Stimulated activated CD4-positive, alpha-beta T cell treated with anti-CD3 and anti-CD28 coated beads, Interleukin-4, amount 100 ng/mL, for 1 hour (primary cell): ENCODE measurements around the gene CFP.
A peak's percentile ranks its signal among the peaks of the same experiment; 100 is the strongest.

Experiments used
- DNase-seq: peaks from one replicate; pipeline ENCODE4 v3.0.0-alpha.2; 2020

Gene CFP

DNA sequence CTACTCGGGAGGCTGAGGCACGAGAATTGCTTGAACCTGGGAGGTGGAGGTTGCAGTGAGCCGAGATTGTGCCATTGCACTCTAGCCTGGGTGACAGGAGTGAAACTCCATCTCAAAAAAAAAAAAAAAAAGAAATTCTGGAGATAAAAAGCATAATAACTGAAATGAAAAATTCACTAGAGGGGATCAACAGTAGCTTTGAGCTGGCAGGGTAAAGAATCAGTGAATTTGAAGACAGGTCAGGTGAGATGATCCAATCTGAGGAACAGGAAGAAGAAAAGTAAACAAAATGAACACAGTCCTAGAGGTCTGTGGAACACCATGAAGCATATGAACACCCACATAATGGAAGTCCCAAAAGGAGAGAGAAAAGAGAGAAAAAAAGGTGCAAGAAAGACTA is 32.5 kb downstream of the CFP start:
- DNase-seq = no peak

DNA sequence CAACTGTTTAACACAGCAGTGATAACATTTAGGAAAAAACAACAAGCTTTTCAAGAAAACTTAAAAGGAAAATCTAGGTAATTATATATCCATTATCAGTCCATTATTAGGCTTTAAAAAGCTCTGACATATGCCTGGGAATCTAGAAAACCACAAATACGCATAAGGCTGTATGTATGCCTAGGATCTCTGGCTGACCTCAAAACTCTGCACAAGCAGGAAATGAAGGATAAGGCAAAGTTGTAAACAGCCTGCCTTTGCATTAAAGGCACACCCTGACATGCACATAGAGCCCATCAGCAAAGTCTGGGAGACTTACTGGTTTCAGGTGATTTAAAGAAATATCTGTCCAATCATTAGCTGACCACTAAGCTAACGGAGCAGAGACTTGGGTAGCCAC is 33.5 kb downstream of the CFP start:
- no peak for DNase-seq

DNA sequence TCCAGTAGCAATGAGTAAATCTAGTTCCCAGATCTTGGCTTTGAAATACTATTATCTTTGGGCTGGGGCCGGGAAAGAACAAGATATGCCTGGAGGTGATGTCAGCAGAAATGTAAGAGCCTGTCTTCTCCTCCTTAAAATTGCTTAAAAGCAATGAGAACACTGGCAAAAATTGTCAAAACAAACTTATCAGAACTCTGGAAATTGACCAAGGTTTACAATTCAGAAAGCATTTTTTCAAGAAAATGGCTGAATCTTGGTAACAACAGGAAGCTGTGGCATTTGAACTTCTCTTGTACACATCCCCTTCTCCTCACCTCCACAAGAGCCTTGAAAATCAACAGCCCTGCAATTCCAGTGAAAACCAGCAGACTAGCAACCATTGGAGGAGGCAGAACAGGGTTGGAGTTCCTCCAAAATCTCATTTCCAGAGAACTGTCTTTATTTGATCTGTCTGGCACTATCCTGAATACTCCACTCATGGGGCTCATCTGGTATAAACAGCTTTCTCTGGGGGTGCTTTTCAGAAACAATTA is 33.9 kb downstream of the CFP start:
- no peak for DNase-seq

DNA sequence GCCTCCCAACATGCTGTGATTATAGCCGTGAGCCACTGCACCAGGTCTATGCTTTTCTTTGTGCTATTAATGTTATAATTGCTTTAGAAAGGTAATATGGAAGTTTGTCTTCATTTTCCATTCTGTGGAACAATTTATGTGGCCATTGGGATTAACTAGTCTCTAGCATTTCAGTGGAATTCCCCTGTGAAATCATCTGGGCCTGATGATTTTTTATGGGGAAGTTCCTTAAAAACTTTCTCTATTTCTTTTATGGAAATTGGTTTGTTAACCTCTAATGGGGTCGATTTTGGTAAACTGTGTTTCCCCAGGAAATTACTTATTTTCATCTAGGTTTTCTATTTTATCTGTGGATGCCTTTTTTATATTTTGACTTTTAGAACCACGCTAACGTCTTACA is 36.2 kb downstream of the CFP start:
- DNase-seq = no peak

GRCh38 chrX:47590984-47591383 is 38.7 kb downstream of the CFP start:
- no peak for DNase-seq

GRCh38 chrX:47587906-47588735 is 41.6 kb downstream of the CFP start:
- DNase-seq = no peak

DNA sequence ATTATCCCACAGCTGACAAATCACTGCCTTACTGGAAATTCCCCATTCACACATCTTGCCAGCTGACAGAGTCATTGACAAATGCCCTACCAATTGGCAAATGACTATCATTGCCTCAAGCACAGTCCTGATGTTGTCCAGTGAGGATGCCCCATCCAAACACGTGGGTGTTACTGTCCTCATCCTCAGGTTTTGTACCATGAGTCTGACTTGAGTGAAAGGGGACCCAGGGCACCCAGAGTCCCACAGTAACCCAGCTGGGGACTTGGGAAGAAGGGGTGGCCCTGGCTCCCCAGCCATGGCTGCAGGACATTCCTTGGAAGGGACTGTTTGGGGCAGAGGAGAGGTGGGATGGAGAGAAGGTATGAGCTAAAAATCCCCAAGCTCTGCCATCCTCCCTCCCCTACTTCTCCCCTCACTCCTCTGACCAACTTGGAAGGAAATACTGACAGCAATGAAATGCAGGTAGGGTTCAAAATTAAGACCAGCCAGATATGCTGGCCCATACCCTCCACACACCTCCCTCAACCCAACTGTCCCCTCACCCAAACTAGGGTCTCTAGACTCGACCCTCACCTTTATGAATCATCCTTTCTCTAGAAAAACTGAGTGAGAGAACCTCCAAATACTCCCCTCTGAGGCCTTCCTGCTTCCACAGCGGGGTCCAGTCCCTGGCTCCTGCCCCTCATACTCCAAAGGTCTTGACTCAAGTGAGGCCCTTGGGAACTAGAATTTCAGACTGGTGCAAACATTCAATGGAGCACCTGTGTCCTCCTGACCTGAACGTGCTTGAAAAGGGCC is 42.4 kb downstream of the CFP start:
- DNase-seq = no peak

DNA sequence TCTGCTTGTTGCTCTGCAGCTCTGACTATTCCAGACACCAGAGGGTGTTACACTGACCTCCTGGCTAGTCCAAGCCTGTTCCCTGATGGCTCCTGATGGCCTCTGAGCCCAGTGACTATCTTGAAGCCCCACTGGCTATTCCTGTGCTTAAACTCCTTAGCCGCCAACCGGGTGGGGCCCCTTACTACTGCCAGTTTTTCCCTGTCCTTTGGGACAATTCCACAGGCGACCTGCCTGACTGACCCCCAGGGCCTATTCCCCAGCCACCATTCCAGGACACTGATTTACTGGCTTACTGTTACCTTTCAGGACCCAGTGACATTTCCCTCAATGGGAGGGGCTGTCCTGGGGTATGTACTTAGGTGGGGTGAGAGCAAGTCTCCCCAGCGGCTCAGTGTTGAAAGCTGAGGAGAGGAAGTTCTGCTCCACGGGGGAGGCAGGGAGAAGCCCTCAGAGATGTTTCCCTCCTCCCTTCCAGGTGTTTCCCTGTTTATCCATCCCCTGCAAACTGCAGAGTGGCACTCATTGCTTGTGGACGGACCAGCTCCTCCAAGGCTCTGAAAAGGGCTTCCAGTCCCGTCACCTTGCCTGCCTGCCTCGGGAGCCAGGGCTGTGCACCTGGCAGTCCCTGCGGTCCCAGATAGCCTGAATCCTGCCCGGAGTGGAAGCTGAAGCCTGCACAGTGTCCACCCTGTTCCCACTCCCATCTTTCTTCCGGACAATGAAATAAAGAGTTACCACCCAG is 43.5 kb downstream of the CFP start:
- no peak for DNase-seq

GRCh38 chrX:47585273-47585672 is 44.5 kb downstream of the CFP start:
- no peak for DNase-seq

- no peak for DNase-seq
Observed at GRCh38 chrX:47584714-47585113, 45.0 kb downstream of the CFP start.

DNA sequence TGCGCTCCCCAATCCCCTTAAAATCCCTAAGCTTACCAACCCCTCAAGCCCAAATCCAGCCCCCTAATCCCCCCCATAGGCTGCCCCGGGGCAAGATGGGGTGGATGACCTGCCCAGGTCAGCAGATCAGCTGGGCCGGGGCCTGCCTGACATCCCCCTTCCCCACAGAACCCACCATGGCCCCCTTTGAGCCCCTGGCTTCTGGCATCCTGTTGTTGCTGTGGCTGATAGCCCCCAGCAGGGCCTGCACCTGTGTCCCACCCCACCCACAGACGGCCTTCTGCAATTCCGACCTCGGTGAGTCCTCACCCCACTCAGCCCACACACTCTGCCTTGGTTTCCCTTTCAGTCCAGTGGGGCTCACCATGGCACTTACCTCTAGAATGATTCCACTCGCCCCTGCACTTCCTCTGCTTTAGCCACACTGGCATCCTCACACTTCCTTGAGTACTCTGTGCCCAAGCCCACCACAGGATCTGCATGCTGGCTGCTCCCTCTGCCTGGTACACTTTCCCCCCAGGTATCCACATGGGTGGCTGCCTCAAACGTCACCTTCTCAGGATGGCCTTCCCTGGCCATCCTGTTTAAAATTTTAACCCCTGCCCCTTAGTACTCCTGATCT is 46.4 kb downstream of the CFP start:
- DNase-seq = no peak

GRCh38 chrX:47581731-47582647 is 47.7 kb downstream of the CFP start, which contains the start of gene TIMP1:
Gene TIMP1, plus strand, starts transcription at chrX:47582436. Its CDS starts 980 bp downstream, at chrX:47583416.
- DNase-seq = peak; percentile 77

- peak; percentile 35 for DNase-seq
Observed at GRCh38 chrX:47579537-47579936, 50.2 kb downstream of the CFP start.

GRCh38 chrX:47578692-47579091 is 51.0 kb downstream of the CFP start:
- no peak for DNase-seq

GRCh38 chrX:47577901-47578300 is 51.8 kb downstream of the CFP start:
- DNase-seq = no peak

- no peak for DNase-seq
Observed at GRCh38 chrX:47577424-47577823, 52.3 kb downstream of the CFP start.

DNA sequence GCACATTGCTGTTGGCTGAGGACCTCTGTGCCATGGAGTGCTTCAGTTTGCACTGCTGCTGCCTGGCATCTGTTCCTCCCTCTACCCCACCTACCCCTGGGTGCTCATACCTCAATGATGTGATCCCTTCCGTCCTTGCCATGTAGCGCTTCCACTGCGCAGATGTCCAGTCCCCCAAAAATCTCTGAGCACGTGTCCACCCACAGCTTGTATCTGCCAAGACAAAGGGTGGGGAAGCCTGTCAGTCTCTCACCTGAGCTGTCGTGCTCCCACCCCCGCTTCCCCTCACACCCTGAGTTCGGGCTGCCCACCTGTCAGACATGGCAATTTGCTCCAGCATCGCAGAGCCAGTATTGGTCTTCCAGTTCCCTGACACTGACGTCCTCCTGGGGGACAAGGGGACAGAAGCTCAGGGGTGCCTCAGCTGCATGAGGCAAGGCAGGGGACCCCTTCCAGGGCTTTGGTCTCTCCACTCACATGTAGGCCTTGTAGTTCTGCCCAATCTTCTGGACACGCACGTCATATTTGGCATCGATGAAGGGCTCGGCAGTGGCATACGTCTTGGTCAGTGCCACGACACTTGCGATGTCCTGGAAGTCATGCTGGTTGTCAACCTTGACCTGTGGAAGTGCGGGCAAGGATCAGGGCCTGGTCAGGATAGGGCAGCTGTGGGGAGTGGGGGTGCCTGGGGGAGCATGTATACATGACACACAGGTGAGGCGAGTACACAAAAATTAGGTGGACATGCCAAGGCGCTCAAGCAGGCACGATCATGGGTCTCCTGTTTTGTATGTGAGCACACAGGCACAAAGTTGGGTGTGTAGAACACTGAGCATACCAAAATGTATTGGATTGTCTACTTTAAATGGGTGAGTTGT is 53.5 kb downstream of the CFP start:
- no peak for DNase-seq

DNA sequence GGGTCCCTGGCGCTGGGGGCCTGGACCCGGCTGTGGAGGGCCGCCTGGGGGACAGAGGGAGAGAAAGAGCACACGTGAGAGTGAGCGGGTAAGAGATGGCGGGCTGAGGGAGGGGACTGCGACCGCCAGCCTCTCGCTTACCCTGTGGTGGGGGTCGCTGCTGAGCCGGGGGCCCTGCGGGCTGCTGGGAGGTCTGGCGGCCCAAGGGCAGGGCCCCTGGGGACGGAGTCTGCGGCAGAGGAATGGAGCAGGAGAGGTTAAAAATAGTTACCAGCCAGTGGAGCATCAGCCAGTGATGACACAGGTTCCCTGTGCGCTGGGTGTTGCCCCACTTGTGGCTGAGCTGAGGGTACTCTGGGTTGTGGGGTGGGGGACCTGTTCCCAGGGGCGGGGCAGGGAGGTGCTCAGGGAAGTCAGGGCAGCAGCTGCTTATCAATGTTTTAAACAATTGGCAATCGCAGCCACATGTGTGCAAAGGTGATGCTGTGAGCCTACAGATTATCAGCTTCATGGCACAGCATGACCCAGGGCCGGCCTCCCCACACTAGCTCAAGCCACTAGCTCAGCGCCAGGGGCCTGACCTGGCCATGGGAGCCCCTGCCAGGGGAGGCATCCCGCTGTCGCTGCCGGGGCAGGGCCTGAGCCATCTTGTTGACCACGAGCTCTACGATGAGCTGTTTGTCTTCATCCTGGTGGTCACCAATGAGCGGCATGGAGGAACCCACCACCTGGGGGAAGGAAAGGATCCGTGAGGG is 55.0 kb downstream of the CFP start:
- DNase-seq = no peak

DNA sequence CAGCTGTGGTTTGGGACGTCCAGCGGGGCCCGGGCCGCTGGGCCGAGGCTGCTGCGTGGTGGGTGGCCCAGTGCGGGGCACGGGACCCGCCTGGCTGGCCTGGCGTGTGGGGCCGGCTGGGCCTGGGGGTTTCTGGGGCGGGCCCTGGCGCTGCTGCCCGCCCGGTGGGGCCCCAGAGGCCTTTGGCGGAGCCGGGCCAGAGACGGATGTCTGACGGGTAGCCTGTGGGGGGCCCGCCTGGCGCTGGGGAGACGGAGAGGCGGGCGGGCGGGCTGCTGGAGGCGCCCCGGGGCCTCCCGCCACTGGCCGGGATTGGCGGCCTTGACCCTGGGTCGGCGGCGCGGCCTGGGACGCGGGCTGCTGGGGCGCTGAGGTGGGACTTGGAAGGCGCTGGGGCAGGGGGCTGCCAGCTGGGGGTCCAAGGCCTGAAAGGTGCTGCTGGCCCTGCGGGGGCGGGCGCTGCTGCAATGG is 55.6 kb downstream of the CFP start:
- DNase-seq = no peak
